Measurements from ENCODE around the gene ELAPOR2. TPM values are rescaled to one million over a fixed set of nuclear protein-coding genes. Genes with fewer than 3 reads are reported as not detected.

Gene ELAPOR2
- total and polyA plus RNA-seq, 9 of the 15 experiments (the other 6 are each of a cell fraction or from before 2014, with no cell fraction given) = 9.2 to 72.0 (median 35.0) TPM

GRCh38 chr7:87059525-87060287 lies at the start of gene ELAPOR2 (continued):
- TF ChIP-seq CREB3L1 (IDR thresholded peaks at IDR 0.05; ENCODE audit: borderline replicate concordance, low read depth) = peak; percentile 63; the same call in 1 of the 2 replicates
- TF ChIP-seq FOXP1 (CRISPR knock-in tag; IDR thresholded peaks at IDR 0.05) = peak; percentile 74; the same call in 1 of the 2 replicates
- TF ChIP-seq TCF7 (IDR thresholded peaks at IDR 0.05; ENCODE audit: borderline replicate concordance) = 0 out of 2 replicates have a peak, but pooled peaks have one; percentile 26
- peak; percentile 22 to 74 (median 60) for TF ChIP-seq YY1 (IDR thresholded peaks at IDR 0.05; ENCODE audit: borderline replicate concordance in 1 of 3, control insufficient read depth in 1 of 3, extremely low read depth in 1 of 3, insufficient read depth in 3 of 3, insufficient read length in 1 of 3, insufficient replicate concordance in 2 of 3, low read depth in 1 of 3, low read length in 2 of 3)
- TF ChIP-seq ZBTB7A (IDR thresholded peaks at IDR 0.05; ENCODE audit: borderline replicate concordance, control insufficient read depth, low read depth, low read length) = peak; percentile 99
- no peak for TF ChIP-seq MAFG (tag; conservative IDR thresholded peaks at IDR 0.05)
- peak; percentile 48; the same call in 1 of the 2 replicates for TF ChIP-seq POLR2AphosphoS5 (IDR thresholded peaks at IDR 0.05; ENCODE audit: control insufficient read depth, insufficient read depth, low read depth, low read length)
- TF ChIP-seq SMAD4 (CRISPR knock-in tag; conservative IDR thresholded peaks at IDR 0.05) = peak; percentile 70

Measured in K562 (cell line).